ENCODE results near the gene SCMH1. TPM values are rescaled to one million over a fixed set of nuclear protein-coding genes. Genes with fewer than 3 reads are reported as not detected.

Gene SCMH1
- total RNA-seq, 1 experiment from 2014 or later: 42.7 TPM

DNA sequence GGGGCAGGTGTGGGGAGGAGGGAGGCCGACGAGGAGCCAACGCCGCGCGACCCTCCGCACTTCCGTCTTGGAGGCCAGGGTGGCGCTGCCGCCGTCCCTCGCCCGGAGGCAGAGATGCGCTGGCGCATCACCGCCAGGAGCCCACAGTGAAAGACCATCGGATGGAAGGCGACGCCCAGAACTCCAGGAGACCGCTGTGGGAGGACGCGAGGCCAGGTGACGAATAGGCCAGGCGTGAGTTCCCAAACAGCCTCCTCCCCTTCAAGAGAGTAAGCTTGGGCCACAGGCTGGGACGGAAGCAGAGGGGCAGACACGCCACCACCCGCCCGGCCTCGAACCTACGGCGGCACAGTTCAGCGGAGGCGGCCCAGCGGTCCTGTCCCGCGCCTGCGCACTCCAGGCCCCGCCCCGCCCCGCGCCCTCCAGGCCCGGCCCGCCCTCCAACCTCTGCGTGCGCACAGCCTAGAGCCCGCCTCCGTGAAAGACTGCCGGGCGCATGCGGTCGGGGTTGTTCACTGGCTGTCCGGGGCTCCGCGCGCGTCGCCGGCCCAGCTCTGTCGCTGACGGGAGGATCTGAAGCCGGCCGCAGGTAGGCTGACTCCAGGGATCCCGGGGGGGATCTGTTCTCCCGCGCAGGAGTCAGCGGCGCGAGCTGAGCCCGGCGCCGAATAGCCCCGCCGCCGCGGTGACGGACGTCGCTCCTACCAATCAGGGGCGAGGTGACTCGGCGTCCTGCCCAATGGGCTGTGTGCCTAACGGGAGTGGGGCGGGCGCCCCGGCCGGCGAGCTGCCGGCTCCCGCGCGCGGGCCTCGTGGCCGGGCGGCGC lies 262.7 kb downstream of the SCMH1 start, which contains the start of gene CTPS1:
Gene CTPS1 (plus strand): TSS at position 456 of the 827 bp plus-strand sequence. CDS start 3,595 bp downstream, outside the sequence.
- H3K27ac ChIP-seq (ENCODE audit: low read length): peak within 1 kb of the TSS; percentile 95
- H3K36me3 ChIP-seq (ENCODE audit: control insufficient read depth, insufficient read depth, low read length): peaks cover 18% of the 10 kb centered on the region
- TF ChIP-seq, protein P1, sequence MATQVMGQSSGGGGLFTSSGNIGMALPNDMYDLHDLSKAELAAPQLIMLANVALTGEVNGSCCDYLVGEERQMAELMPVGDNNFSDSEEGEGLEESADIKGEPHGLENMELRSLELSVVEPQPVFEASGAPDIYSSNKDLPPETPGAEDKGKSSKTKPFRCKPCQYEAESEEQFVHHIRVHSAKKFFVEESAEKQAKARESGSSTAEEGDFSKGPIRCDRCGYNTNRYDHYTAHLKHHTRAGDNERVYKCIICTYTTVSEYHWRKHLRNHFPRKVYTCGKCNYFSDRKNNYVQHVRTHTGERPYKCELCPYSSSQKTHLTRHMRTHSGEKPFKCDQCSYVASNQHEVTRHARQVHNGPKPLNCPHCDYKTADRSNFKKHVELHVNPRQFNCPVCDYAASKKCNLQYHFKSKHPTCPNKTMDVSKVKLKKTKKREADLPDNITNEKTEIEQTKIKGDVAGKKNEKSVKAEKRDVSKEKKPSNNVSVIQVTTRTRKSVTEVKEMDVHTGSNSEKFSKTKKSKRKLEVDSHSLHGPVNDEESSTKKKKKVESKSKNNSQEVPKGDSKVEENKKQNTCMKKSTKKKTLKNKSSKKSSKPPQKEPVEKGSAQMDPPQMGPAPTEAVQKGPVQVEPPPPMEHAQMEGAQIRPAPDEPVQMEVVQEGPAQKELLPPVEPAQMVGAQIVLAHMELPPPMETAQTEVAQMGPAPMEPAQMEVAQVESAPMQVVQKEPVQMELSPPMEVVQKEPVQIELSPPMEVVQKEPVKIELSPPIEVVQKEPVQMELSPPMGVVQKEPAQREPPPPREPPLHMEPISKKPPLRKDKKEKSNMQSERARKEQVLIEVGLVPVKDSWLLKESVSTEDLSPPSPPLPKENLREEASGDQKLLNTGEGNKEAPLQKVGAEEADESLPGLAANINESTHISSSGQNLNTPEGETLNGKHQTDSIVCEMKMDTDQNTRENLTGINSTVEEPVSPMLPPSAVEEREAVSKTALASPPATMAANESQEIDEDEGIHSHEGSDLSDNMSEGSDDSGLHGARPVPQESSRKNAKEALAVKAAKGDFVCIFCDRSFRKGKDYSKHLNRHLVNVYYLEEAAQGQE (IDR thresholded peaks at IDR 0.05; ENCODE audit: insufficient read depth in 1 of 2, low read depth in 2 of 2, low read length in 1 of 2): no peak
- TF ChIP-seq POLR2AphosphoS5 (IDR thresholded peaks at IDR 0.05; ENCODE audit: low read depth, low read length): peak; percentile 97
- TF ChIP-seq TCF7L2 (IDR thresholded peaks at IDR 0.05; ENCODE audit: low read depth, low read length): peak; percentile 61; the same call in 1 of the 2 replicates
- TF ChIP-seq SIN3A (IDR thresholded peaks at IDR 0.05; ENCODE audit: borderline replicate concordance, insufficient read depth, low read depth, low read length): no peak; the same call in 1 of the 2 replicates
- TF ChIP-seq, protein P2, sequence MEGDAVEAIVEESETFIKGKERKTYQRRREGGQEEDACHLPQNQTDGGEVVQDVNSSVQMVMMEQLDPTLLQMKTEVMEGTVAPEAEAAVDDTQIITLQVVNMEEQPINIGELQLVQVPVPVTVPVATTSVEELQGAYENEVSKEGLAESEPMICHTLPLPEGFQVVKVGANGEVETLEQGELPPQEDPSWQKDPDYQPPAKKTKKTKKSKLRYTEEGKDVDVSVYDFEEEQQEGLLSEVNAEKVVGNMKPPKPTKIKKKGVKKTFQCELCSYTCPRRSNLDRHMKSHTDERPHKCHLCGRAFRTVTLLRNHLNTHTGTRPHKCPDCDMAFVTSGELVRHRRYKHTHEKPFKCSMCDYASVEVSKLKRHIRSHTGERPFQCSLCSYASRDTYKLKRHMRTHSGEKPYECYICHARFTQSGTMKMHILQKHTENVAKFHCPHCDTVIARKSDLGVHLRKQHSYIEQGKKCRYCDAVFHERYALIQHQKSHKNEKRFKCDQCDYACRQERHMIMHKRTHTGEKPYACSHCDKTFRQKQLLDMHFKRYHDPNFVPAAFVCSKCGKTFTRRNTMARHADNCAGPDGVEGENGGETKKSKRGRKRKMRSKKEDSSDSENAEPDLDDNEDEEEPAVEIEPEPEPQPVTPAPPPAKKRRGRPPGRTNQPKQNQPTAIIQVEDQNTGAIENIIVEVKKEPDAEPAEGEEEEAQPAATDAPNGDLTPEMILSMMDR (IDR thresholded peaks at IDR 0.05): peak; percentile 32; the same call in 1 of the 2 replicates
- no peaks in the 10 kb centered on the region for H3K27me3 ChIP-seq (ENCODE audit: control insufficient read depth, insufficient read depth, low read length)
- POLR2A ChIA-PET: interaction anchor here (0.6 to 1.4 kb wide), 9 partner anchors 9 to 288 kb away, joined by 3 to 9 read pairs (median 3); partner anchors contain the start of genes CITED4 and NFYC
- no TSS peak for BruUV-seq (replicated peaks)
- H3K4me1 ChIP-seq (ENCODE audit: control insufficient read depth, insufficient read depth, low read length): peaks cover 58% of the 10 kb centered on the region
- in situ Hi-C loops (cut with HindIII; ENCODE audit: low pct_unique_long_range_greater_than_20kb, low sequenced_read_pairs): no loop called here
- intact Hi-C loops (cut with micrococcal nuclease; ENCODE audit: unreplicated experiment): no loop called here
- peak within 1 kb of the TSS; percentile 80 to 93 for H3K4me3 ChIP-seq (ENCODE audit: low read depth in 2 of 2, low read length in 2 of 2)
- ATAC-seq: peak; percentile 90
- DNase-seq (ENCODE audit: low read depth, low spot score): peak; percentile 68
- CTCF ChIA-PET: interaction anchor here (0.7 to 1.0 kb wide), 3 partner anchors 31 to 454 kb away, joined by 5 to 7 read pairs (median 7); no protein-coding TSS in a partner anchor
- H3K9me3 ChIP-seq (ENCODE audit: control insufficient read depth, insufficient read depth, low read depth, low read length): no peaks in the 10 kb centered on the region

DNA sequence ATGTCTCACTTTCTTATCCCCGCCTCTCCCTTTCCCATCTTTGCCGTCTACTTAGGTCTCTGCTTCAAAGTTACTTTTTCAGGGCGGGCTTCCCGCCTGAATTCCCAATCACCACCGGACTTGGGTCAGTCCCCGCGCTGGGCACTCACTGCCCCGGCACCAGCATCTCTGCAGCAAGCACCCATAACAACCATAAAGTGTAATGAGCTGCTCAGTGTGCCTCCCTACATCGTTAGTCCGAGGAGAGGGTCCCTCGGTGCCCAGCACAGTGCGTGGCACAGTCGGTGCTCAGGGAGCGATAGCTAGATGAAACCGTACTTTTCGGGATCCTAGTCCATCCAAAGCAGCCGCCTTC lies 263.2 kb downstream of the SCMH1 start:
- Histone ChIP-seq H3K9me3 (ENCODE audit: control insufficient read depth, insufficient read depth, low read depth, low read length) (no peaks in the 10 kb centered on the region), H3K36me3 (ENCODE audit: control insufficient read depth, insufficient read depth, low read length) (peaks cover 12% of the 10 kb centered on the region), H3K4me1 (ENCODE audit: control insufficient read depth, insufficient read depth, low read length) (peaks cover 53% of the 10 kb centered on the region), H3K4me3 (ENCODE audit: low read depth in 2 of 2, low read length in 2 of 2) (peak overlapping the region; percentile 80 to 93), H3K27me3 (ENCODE audit: control insufficient read depth, insufficient read depth, low read length) (no peaks in the 10 kb centered on the region), H3K27ac (ENCODE audit: low read length) (peak overlapping the region; percentile 95)
- in situ Hi-C loops (cut with HindIII; ENCODE audit: low pct_unique_long_range_greater_than_20kb, low sequenced_read_pairs) (no loop called here), intact Hi-C loops (cut with micrococcal nuclease; ENCODE audit: unreplicated experiment) (no loop called here)
- TSS peak; percentile 86 for BruUV-seq (replicated peaks)
- no peak for DNase-seq (ENCODE audit: low read depth, low spot score)
- ChIA-PET POLR2A (interaction anchor here (1.1 to 1.4 kb wide), 2 partner anchors 11 to 287 kb away, joined by 3 read pairs; partner anchors contain the start of gene NFYC), CTCF (no interaction called here)
- TF ChIP-seq SIN3A (IDR thresholded peaks at IDR 0.05; ENCODE audit: borderline replicate concordance, insufficient read depth, low read depth, low read length) (no peak), POLR2AphosphoS5 (IDR thresholded peaks at IDR 0.05; ENCODE audit: low read depth, low read length) (no peak), TCF7L2 (IDR thresholded peaks at IDR 0.05; ENCODE audit: low read depth, low read length) (no peak)
- TF ChIP-seq, protein P2 (IDR thresholded peaks at IDR 0.05): no peak
- TF ChIP-seq, protein P1 (IDR thresholded peaks at IDR 0.05; ENCODE audit: insufficient read depth in 1 of 2, low read depth in 2 of 2, low read length in 1 of 2): no peak
- ATAC-seq: no peak; the same call in 1 of the 2 replicates

All from Panc1 (cell line).